Measurements from ENCODE around the gene MDM2.

- TF ChIP-seq EP300 (IDR thresholded peaks at IDR 0.05), result no peak
- TF ChIP-seq POLR2A (IDR thresholded peaks at IDR 0.05), result no peak
- TF ChIP-seq CTCF (IDR thresholded peaks at IDR 0.05), result no peak
These were observed 18.7 kb upstream of the MDM2 start for GRCh38 chr12:68789144-68789878.

All from tibial nerve (tissue), 4 donors.